Measurements from ENCODE around the gene TMEM233. TPM values are rescaled to one million over a fixed set of nuclear protein-coding genes. Genes with fewer than 3 reads are reported as not detected.

The TMEM233 gene
- total and polyA plus RNA-seq, 9 of the 15 experiments (the other 6 are each of a cell fraction or from before 2014, with no cell fraction given): 0.04 to 0.17 (median 0.07) TPM; not detected in 2

DNA sequence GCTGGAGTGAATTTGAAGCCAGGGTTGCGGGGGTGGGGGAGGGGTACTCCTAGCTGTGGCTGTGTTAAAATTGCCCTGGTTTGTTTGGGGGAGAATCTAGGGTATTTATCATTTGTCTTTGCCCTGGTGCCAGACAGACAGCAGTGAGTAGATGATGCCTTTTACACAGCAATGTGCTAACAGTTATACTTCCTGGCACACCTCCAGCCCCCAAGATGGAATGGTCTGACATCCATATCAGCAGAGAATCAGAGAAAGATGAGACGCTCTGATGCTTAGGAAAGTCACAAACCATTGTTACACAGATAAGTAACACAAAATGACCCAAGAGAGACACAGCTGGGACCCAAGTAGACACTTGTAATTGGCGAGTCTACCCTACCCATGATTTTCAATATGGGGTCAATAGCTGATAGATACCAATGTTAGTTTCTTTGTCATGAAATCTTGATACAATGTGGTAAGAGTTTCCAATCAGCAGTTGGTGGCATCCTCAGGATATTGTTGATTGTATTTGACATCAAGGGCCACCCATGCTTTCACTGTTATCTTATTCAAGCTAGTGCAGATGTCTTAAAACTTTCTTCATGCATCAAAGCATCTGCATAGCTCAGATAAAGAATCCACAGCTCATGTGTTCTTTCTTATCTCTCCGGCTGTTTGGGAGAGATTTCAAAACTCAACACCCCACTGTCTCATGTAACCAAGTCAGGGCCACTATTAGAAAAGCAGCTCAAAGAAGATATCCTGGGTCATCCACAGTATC, 71.8 kb downstream of the TMEM233 start (continued):
- TF ChIP-seq, protein P1, sequence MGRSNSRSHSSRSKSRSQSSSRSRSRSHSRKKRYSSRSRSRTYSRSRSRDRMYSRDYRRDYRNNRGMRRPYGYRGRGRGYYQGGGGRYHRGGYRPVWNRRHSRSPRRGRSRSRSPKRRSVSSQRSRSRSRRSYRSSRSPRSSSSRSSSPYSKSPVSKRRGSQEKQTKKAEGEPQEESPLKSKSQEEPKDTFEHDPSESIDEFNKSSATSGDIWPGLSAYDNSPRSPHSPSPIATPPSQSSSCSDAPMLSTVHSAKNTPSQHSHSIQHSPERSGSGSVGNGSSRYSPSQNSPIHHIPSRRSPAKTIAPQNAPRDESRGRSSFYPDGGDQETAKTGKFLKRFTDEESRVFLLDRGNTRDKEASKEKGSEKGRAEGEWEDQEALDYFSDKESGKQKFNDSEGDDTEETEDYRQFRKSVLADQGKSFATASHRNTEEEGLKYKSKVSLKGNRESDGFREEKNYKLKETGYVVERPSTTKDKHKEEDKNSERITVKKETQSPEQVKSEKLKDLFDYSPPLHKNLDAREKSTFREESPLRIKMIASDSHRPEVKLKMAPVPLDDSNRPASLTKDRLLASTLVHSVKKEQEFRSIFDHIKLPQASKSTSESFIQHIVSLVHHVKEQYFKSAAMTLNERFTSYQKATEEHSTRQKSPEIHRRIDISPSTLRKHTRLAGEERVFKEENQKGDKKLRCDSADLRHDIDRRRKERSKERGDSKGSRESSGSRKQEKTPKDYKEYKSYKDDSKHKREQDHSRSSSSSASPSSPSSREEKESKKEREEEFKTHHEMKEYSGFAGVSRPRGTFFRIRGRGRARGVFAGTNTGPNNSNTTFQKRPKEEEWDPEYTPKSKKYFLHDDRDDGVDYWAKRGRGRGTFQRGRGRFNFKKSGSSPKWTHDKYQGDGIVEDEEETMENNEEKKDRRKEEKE (IDR thresholded peaks at IDR 0.05; ENCODE audit: borderline replicate concordance in 1 of 2, control insufficient read depth in 1 of 2, low read depth in 2 of 2, low read length in 1 of 2): 0 out of 4 replicates have a peak, but pooled peaks of 1 of the 2 experiments have one; percentile 62
- TF ChIP-seq, protein P2, sequence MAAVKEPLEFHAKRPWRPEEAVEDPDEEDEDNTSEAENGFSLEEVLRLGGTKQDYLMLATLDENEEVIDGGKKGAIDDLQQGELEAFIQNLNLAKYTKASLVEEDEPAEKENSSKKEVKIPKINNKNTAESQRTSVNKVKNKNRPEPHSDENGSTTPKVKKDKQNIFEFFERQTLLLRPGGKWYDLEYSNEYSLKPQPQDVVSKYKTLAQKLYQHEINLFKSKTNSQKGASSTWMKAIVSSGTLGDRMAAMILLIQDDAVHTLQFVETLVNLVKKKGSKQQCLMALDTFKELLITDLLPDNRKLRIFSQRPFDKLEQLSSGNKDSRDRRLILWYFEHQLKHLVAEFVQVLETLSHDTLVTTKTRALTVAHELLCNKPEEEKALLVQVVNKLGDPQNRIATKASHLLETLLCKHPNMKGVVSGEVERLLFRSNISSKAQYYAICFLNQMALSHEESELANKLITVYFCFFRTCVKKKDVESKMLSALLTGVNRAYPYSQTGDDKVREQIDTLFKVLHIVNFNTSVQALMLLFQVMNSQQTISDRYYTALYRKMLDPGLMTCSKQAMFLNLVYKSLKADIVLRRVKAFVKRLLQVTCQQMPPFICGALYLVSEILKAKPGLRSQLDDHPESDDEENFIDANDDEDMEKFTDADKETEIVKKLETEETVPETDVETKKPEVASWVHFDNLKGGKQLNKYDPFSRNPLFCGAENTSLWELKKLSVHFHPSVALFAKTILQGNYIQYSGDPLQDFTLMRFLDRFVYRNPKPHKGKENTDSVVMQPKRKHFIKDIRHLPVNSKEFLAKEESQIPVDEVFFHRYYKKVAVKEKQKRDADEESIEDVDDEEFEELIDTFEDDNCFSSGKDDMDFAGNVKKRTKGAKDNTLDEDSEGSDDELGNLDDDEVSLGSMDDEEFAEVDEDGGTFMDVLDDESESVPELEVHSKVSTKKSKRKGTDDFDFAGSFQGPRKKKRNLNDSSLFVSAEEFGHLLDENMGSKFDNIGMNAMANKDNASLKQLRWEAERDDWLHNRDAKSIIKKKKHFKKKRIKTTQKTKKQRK (IDR thresholded peaks at IDR 0.05; ENCODE audit: borderline replicate concordance, low read depth, low read length): no peak
- TF ChIP-seq ASH1L (IDR thresholded peaks at IDR 0.05; ENCODE audit: borderline replicate concordance, low read depth, partially characterized antibody): no peak
- no peak for TF ChIP-seq XRCC5 (IDR thresholded peaks at IDR 0.05; ENCODE audit: low read depth, low read length)
- TF ChIP-seq ZNF354B (CRISPR knock-in tag; IDR thresholded peaks at IDR 0.05): peak; percentile 84
- TF ChIP-seq, protein P3, sequence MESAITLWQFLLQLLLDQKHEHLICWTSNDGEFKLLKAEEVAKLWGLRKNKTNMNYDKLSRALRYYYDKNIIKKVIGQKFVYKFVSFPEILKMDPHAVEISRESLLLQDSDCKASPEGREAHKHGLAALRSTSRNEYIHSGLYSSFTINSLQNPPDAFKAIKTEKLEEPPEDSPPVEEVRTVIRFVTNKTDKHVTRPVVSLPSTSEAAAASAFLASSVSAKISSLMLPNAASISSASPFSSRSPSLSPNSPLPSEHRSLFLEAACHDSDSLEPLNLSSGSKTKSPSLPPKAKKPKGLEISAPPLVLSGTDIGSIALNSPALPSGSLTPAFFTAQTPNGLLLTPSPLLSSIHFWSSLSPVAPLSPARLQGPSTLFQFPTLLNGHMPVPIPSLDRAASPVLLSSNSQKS (CRISPR knock-in tag; IDR thresholded peaks at IDR 0.05): 0 out of 2 replicates have a peak, but pooled peaks have one; percentile 79
- no peak for TF ChIP-seq HSF4 (CRISPR knock-in tag; IDR thresholded peaks at IDR 0.05; ENCODE audit: borderline replicate concordance)
- no peak for TF ChIP-seq CBX1 (IDR thresholded peaks at IDR 0.05; ENCODE audit: low read depth)
- TF ChIP-seq CTBP1 (IDR thresholded peaks at IDR 0.05; ENCODE audit: borderline replicate concordance): peak; percentile 95
- TF ChIP-seq, protein P4, sequence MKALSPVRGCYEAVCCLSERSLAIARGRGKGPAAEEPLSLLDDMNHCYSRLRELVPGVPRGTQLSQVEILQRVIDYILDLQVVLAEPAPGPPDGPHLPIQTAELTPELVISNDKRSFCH (CRISPR knock-in tag; IDR thresholded peaks at IDR 0.05): no peak
- TF ChIP-seq, protein P4 (tag; IDR thresholded peaks at IDR 0.05): peak; percentile 92
- peak; percentile 82 for TF ChIP-seq CREB1 (IDR thresholded peaks at IDR 0.05)
- no peak for TF ChIP-seq CREB1 (CRISPR knock-in tag; IDR thresholded peaks at IDR 0.05)
- TF ChIP-seq, protein P5, sequence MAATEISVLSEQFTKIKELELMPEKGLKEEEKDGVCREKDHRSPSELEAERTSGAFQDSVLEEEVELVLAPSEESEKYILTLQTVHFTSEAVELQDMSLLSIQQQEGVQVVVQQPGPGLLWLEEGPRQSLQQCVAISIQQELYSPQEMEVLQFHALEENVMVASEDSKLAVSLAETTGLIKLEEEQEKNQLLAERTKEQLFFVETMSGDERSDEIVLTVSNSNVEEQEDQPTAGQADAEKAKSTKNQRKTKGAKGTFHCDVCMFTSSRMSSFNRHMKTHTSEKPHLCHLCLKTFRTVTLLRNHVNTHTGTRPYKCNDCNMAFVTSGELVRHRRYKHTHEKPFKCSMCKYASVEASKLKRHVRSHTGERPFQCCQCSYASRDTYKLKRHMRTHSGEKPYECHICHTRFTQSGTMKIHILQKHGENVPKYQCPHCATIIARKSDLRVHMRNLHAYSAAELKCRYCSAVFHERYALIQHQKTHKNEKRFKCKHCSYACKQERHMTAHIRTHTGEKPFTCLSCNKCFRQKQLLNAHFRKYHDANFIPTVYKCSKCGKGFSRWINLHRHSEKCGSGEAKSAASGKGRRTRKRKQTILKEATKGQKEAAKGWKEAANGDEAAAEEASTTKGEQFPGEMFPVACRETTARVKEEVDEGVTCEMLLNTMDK (IDR thresholded peaks at IDR 0.05; ENCODE audit: borderline replicate concordance, insufficient read depth, low read depth, low read length, poor library complexity, severe bottlenecking): no peak
- TF ChIP-seq ZNF778 (CRISPR knock-in tag; IDR thresholded peaks at IDR 0.05): no peak
- TF ChIP-seq ZSCAN32 (CRISPR knock-in tag; IDR thresholded peaks at IDR 0.05): peak; percentile 81; the same call in 1 of the 2 replicates

Data from K562 (cell line).